Lower leg skin (tissue), 4 donors: ENCODE data around the gene VPS29. TPM values are rescaled to one million over a fixed set of nuclear protein-coding genes. Genes with fewer than 3 reads are reported as not detected.

Experiments
- DNase-seq, 2 donors: peaks; one replicate each; pipeline ENCODE4 v3.0.0-alpha.2; 2019; ENCODE audit warnings: low spot score in 2 of 2
- H3K4me3 ChIP-seq: fragments of 200-600 bp; sonication (generic); 2 replicates; pipeline ENCODE4 v1.5.1; 2017; ENCODE audit warnings: mild to moderate bottlenecking, low read depth; ENCODE audit not compliant: poor library complexity, severe bottlenecking
- CTCF ChIP-seq, 3 donors: fragments of 450-650 bp; IDR thresholded peaks; one replicate each; pipeline ENCODE4 v1.5.1; 2016; ENCODE audit warnings: antibody characterized with exemption in 3 of 3, mild to moderate bottlenecking in 3 of 3, moderate library complexity in 2 of 3
- POLR2A ChIP-seq, 2 donors: fragments of 450-650 bp; IDR thresholded peaks; one replicate each; pipeline ENCODE4 v1.6.1; 2016 to 2017; ENCODE audit warnings: antibody characterized with exemption in 2 of 2, mild to moderate bottlenecking in 1 of 2, moderate library complexity in 1 of 2
- WGBS, 2 donors: methylation state at CpG; one replicate each; pipeline ENCODE4 v1.1.5; 2018; 5-methylcytosine and 5-hydroxymethylcytosine counted together
- intact Hi-C: fragments of 100-400 bp; cut with DNase I; formaldehyde crosslinking; loops from one replicate; pipeline ENCODE4 v1.15.0; 2023; ENCODE audit warnings: low total_unique reads
- total RNA-seq, 4 donors: library from RNA; depleted of rRNA; stranded (reverse); fragments of >200 nt; gene quantifications; one replicate each; pipeline ENCODE4 v1.1.0, GENCODE V29; 2016

VPS29 gene
- total RNA-seq, 4 donors from 2014 or later = 54.6 to 93.4 (median 61.9) TPM

GRCh38 chr12:110538869-110539622 lies 37.1 kb upstream of the VPS29 start:
- 81 to 91% methylated on average over 5 of the region's 5 CpGs for WGBS, 2 donors
- DNase-seq = no peak
- H3K4me3 ChIP-seq = no peak overlapping the region
- TF ChIP-seq CTCF (IDR thresholded peaks at IDR 0.05) (no peak), POLR2A (IDR thresholded peaks at IDR 0.05) (no peak)
- intact Hi-C loops = no loop called here

GRCh38 chr12:110537605-110538409 lies 35.9 kb upstream of the VPS29 start:
- intact Hi-C loops = no loop called here
- TF ChIP-seq POLR2A (IDR thresholded peaks at IDR 0.05) (no peak), CTCF (IDR thresholded peaks at IDR 0.05) (no peak)
- 56 to 58% methylated on average over 9 of the region's 9 CpGs for WGBS, 2 donors
- H3K4me3 ChIP-seq = no peak overlapping the region
- peak in 1 of 2 donors; percentile 62 for DNase-seq

GRCh38 chr12:110536834-110537604 lies 35.1 kb upstream of the VPS29 start:
- intact Hi-C loops = no loop called here
- 61 to 65% methylated on average over 4 of the region's 4 CpGs for WGBS, 2 donors
- no peak for DNase-seq
- TF ChIP-seq CTCF (IDR thresholded peaks at IDR 0.05) (no peak), POLR2A (IDR thresholded peaks at IDR 0.05) (no peak)
- no peak overlapping the region for H3K4me3 ChIP-seq

- no peak overlapping the region for H3K4me3 ChIP-seq
- no peak for TF ChIP-seq CTCF (IDR thresholded peaks at IDR 0.05)
- no peak for TF ChIP-seq POLR2A (IDR thresholded peaks at IDR 0.05)
- WGBS, 2 donors = 94 to 95% methylated on average over 6 of the region's 6 CpGs
- no peak for DNase-seq
- intact Hi-C loops = no loop called here
Observed at GRCh38 chr12:110534811-110535210, 32.9 kb upstream of the VPS29 start.

GRCh38 chr12:110533607-110534006 lies 31.7 kb upstream of the VPS29 start:
- no peak overlapping the region for H3K4me3 ChIP-seq
- no peak for DNase-seq
- WGBS, 2 donors = 64 to 77% methylated on average over 6 of the region's 6 CpGs
- intact Hi-C loops = no loop called here
- TF ChIP-seq POLR2A (IDR thresholded peaks at IDR 0.05) = no peak
- no peak for TF ChIP-seq CTCF (IDR thresholded peaks at IDR 0.05)
